ENCODE data around the gene NTRK2. TPM values are rescaled to one million over a fixed set of nuclear protein-coding genes. Genes with fewer than 3 reads are reported as not detected.

NTRK2 gene
- total RNA-seq, 6 experiments from 2014 or later = 0.18 to 0.49 (median 0.30) TPM

DNA sequence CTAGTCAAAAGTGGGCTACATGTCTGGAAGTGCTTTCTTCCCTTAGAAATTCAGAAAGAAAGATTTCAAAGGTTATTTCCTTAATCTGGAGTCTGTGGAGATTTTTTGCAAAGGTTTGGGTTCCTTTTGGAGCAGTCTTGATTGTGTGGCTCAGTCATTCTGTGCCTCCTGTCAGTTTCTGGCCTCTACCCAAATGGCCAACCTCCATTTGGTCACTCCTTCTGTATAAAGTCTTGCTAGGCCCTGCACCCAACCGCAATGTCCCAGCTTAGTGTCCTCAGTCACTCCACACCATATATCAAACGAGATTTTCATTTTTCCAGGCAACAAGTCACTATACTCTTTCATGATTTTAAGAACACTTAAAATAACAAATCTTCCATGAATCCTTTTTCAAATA lies 199.6 kb downstream of the NTRK2 start:
- WGBS (ENCODE audit: insufficient coverage, low coverage, low lambda C conversion rate, missing lambda C conversion rate) = 82% methylated on average over 2 of the region's 2 CpGs
- ATAC-seq = no peak

DNA sequence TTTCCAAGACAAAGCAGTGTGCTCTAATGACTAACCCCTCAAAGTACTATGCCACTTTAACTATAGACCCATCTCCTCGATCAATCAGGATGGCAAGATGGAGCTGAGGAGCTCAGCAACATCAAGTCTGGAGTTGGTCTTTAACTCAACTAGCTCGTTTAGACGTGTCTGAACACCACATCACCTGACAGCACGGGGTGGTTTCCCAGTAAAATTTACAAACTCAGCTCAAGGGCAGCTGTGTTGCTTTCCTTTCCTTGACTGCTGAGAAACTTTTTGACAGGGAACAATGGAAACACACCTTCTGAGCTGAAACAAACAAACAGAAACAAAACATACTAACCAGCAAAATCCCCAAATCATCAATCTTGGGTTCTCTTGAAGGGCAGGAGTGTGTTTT lies 202.5 kb downstream of the NTRK2 start:
- TF ChIP-seq POLR2A (IDR thresholded peaks at IDR 0.05) = no peak
- TF ChIP-seq, protein P1, sequence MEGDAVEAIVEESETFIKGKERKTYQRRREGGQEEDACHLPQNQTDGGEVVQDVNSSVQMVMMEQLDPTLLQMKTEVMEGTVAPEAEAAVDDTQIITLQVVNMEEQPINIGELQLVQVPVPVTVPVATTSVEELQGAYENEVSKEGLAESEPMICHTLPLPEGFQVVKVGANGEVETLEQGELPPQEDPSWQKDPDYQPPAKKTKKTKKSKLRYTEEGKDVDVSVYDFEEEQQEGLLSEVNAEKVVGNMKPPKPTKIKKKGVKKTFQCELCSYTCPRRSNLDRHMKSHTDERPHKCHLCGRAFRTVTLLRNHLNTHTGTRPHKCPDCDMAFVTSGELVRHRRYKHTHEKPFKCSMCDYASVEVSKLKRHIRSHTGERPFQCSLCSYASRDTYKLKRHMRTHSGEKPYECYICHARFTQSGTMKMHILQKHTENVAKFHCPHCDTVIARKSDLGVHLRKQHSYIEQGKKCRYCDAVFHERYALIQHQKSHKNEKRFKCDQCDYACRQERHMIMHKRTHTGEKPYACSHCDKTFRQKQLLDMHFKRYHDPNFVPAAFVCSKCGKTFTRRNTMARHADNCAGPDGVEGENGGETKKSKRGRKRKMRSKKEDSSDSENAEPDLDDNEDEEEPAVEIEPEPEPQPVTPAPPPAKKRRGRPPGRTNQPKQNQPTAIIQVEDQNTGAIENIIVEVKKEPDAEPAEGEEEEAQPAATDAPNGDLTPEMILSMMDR (IDR thresholded peaks at IDR 0.05) = no peak
- Histone ChIP-seq H3K4me1 (no peaks in the 10 kb centered on the region), H3K36me3 (no peaks in the 10 kb centered on the region), H3K4me3 (no peak overlapping the region), H3K27ac (no peak overlapping the region), H3K9me3 (no peaks in the 10 kb centered on the region), H3K27me3 (no peaks in the 10 kb centered on the region)
- DNase-seq = no peak
- no peak for ATAC-seq
- 60% methylated on average over 1 of the region's 4 CpGs for WGBS (ENCODE audit: insufficient coverage, low coverage, low lambda C conversion rate, missing lambda C conversion rate)
- intact Hi-C loops (cut with DNase I) = no loop called here

More for the DNA sequence above, 199.6 kb downstream of the NTRK2 start:
- no peaks in the 10 kb centered on the region for H3K27me3 ChIP-seq
- H3K4me1 ChIP-seq = no peaks in the 10 kb centered on the region
- H3K4me3 ChIP-seq = no peak overlapping the region
- no peak for DNase-seq
- TF ChIP-seq, protein P1 (IDR thresholded peaks at IDR 0.05) = no peak
- no peak for TF ChIP-seq POLR2A (IDR thresholded peaks at IDR 0.05)
- H3K27ac ChIP-seq = no peak overlapping the region
- no peaks in the 10 kb centered on the region for H3K36me3 ChIP-seq
- intact Hi-C loops (cut with DNase I) = no loop called here
- H3K9me3 ChIP-seq = no peaks in the 10 kb centered on the region

DNA sequence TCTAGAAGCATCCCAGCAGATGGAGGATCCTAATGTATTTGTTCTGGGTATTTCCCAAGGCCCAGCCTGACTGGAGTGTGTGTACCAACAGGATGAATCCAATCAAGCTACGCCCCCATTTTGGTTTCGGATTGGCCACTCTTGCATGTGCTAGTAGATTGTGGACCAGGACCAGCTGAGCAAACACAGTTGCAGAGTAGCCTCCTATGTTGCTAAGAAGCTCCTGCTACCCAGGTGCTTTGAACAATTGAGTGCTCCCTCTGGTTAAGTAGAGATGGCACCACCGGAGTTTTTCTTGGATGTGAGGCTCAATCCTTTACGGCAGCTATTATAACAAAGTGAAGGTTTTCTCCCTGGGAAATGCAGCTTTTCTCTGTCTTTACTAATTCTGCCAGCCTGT lies 204.5 kb downstream of the NTRK2 start:
- H3K27me3 ChIP-seq = no peaks in the 10 kb centered on the region
- no peak for TF ChIP-seq POLR2A (IDR thresholded peaks at IDR 0.05)
- TF ChIP-seq, protein P1 (IDR thresholded peaks at IDR 0.05) = no peak
- H3K36me3 ChIP-seq = no peaks in the 10 kb centered on the region
- 80% methylated on average over 1 of the region's 4 CpGs for WGBS (ENCODE audit: insufficient coverage, low coverage, low lambda C conversion rate, missing lambda C conversion rate)
- no peak overlapping the region for H3K4me3 ChIP-seq
- H3K9me3 ChIP-seq = no peaks in the 10 kb centered on the region
- no peaks in the 10 kb centered on the region for H3K4me1 ChIP-seq
- no peak overlapping the region for H3K27ac ChIP-seq
- intact Hi-C loops (cut with DNase I) = no loop called here
- ATAC-seq (no peak), DNase-seq (no peak)

DNA sequence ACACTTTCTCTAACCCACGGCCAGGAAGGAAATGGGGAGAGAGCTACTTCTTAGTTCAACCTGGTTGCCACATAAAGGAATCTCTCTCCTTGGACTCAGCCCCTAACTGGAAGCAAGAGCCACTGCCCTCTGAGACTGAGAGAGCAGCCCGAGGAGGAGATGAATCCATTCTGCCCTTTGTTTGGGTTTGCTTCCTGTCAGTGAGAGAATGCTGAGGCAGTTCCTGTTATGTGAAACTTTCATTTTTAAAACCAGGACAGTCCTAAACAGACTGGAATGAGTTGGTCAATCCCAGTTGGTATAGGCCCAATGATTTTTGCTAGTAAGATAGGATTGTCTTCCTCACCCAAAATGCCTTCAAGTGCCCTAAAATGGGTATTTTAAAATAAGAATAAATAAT lies 205.1 kb downstream of the NTRK2 start:
- ATAC-seq = peak; percentile 56 to 66 (median 60)
- intact Hi-C loops (cut with DNase I) = no loop called here

More for the DNA sequence above, 205.1 kb downstream of the NTRK2 start:
- 0% methylated on average over 2 of the region's 2 CpGs for WGBS (ENCODE audit: insufficient coverage, low coverage, low lambda C conversion rate, missing lambda C conversion rate)
- Histone ChIP-seq H3K36me3 (no peaks in the 10 kb centered on the region), H3K27me3 (no peaks in the 10 kb centered on the region), H3K4me1 (no peaks in the 10 kb centered on the region), H3K27ac (peak overlapping the region in 1 of 3 donors; percentile 1), H3K4me3 (no peak overlapping the region), H3K9me3 (no peaks in the 10 kb centered on the region)
- no peak for DNase-seq
- TF ChIP-seq POLR2A (IDR thresholded peaks at IDR 0.05) = no peak
- TF ChIP-seq, protein P1 (IDR thresholded peaks at IDR 0.05) = no peak
